Vagina (tissue), 2 donors: ENCODE measurements around the gene TEAD1.

Experiments used
- POLR2A ChIP-seq, 2 donors: fragments of 450-650 bp; IDR thresholded peaks; one replicate each; pipeline ENCODE4 v1.6.1; 2017; ENCODE audit warnings: antibody characterized with exemption in 2 of 2, mild to moderate bottlenecking in 2 of 2, moderate library complexity in 2 of 2
- TF ChIP-seq, protein P1 (sequence below), 3 experiments: fragments of 450-650 bp in 2 of 3; fragments of 200-600 bp in 1 of 3; sonication (generic) in 1 of 3; IDR thresholded peaks; one replicate each; pipeline ENCODE4 v1.5.1; 2017 to 2019; ENCODE audit warnings: antibody characterized with exemption in 3 of 3, mild to moderate bottlenecking in 2 of 3, moderate library complexity in 2 of 3

DNA sequence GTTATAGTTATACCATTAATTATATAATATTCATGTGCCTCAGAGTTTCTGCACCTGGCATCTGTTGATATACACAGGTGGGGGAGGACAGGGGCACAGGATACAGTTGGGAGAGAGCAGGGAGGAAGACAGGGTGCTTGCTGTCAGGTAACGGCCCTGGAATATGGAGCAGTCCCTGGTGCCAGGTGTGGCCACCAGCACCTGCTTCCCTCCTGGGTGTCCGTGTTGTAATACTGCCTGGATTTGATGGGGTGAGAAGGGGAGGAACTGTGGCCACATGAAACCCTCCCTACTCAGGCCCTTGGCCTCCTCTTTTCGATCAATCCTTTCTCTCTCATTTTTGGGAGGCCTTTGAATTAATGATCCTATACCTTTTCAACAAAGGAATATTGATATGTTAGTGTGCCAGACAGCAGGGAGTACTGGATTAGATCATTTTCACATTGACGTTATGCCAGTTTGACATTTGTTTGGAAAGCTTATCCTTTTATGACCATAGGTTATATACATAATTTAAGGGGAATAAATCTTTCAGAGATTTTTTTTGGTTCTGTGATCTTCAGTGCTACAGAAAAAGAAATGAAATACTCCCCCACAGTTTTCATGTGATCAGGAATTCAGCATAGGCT, 88.6 kb downstream of the TEAD1 start:
- TF ChIP-seq, protein P1, sequence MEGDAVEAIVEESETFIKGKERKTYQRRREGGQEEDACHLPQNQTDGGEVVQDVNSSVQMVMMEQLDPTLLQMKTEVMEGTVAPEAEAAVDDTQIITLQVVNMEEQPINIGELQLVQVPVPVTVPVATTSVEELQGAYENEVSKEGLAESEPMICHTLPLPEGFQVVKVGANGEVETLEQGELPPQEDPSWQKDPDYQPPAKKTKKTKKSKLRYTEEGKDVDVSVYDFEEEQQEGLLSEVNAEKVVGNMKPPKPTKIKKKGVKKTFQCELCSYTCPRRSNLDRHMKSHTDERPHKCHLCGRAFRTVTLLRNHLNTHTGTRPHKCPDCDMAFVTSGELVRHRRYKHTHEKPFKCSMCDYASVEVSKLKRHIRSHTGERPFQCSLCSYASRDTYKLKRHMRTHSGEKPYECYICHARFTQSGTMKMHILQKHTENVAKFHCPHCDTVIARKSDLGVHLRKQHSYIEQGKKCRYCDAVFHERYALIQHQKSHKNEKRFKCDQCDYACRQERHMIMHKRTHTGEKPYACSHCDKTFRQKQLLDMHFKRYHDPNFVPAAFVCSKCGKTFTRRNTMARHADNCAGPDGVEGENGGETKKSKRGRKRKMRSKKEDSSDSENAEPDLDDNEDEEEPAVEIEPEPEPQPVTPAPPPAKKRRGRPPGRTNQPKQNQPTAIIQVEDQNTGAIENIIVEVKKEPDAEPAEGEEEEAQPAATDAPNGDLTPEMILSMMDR (IDR thresholded peaks at IDR 0.05): no peak
- no peak for TF ChIP-seq POLR2A (IDR thresholded peaks at IDR 0.05)
